SHP77 treated with DMSO at 0.1 percent for 48 hours (cell line): ENCODE results near the gene S100A8.
A peak's percentile ranks its signal among the peaks of the same experiment; 100 is the strongest.
"Not testable (repeated sequence)": the region's sequence is repeated elsewhere in the genome, so short reads cannot be mapped to it uniquely, and the experiment has no call there.

ENCODE experiments used
- DNase-seq: peaks from one replicate; lab custom pipeline; 2025; lab: John Stamatoyannopoulos, UW

The S100A8 gene

DNA sequence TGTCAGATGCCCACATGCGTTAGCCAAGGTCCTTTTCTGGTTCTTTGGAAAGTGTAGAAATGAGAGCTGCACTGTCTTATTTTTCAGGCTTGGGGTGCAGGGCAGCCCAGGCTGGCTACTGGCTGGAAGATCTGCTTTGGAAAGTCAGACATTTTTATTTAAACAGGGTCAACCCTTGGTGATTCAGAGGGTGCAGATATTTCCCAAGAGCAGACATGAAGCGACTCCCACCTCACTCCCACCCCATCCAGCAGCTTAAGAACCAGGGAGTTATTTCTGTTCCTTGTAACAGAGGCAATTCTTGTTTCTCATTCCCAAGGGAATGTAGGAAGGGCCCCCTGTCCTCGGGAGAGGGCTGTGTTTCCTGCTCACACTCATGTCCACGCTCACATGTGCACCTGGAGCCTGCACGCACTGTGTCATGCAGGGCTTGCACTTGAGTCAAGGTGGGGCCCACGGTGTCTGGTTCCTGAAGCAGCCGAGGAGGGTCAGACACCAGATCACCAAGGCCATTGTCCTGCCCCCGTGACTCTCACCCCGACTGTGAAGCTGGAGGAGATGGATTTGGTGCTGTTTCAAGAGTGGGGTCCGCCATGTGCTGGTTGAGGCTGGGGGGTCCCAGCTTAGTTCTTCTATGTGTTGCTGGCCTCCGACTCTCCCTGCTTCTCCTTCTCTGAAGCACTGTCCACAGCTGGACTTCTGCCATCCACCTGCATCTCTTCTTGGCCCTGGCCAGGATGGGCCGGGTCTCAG lies 26.4 kb upstream of the S100A8 start:
- no peak for DNase-seq

- no peak for DNase-seq
Measured at GRCh38 chr1:153415850-153416570, 25.1 kb upstream of the S100A8 start, which contains the start of gene S100A7A. Gene S100A7A, plus strand, starts transcription at chr1:153416520. Its CDS starts 1,563 bp downstream, at chr1:153418083.

GRCh38 chr1:153413961-153414360 lies 23.1 kb upstream of the S100A8 start:
- not testable (repeated sequence) for DNase-seq

GRCh38 chr1:153407274-153407673 lies 16.4 kb upstream of the S100A8 start:
- peak; percentile 17 for DNase-seq

- not testable (repeated sequence) for DNase-seq
Measured at GRCh38 chr1:153405825-153406599, 15.1 kb upstream of the S100A8 start.

- peak; percentile 14 for DNase-seq
Measured at GRCh38 chr1:153404768-153405167, 13.9 kb upstream of the S100A8 start.

DNA sequence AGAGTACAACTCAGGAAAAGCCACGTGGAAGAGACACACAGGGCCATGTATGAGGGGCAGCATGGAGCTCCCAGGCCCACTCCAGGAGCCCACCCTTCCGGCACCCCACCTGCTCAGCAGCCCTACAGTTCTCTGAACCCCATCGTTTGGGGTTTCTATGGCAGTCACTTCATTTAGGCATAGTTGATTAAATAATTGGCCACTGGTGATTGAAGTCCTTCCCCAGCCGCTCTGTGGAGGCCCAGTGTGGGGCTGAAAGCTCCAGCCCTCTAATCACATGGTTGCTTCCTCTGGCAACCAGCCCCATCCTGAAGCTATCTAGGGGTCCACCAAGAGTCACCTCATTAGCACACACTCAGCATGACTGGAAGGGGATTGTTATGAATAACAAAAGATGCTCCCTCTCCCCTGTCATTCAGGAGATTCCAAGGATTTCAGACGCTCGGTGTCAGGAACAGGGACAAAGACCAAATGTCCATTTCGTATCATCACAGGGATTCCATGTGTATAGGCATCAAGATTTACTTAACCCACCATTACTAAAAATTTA lies 13.3 kb upstream of the S100A8 start:
- no peak for DNase-seq

- no peak for DNase-seq
Measured at GRCh38 chr1:153403421-153404085, 12.7 kb upstream of the S100A8 start.

DNA sequence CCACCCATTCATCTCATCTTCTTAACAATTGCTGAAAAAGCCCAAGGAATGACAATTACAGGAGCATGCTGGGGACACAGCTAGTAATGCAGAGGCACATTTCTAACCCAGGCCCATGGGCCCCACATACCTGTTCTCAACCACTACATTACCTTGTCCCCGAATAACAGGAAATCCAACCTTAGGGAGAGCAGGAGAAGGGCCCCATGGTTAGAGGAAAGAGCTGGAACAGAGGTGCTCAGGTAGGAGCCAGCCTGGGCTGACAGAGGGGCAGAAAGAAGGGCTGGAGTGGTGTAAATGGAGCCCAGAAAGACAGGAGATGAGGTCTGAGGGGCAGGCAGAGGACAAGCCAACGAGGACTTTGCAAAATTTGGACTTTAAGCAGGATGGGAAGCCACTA lies 11.4 kb upstream of the S100A8 start:
- no peak for DNase-seq

DNA sequence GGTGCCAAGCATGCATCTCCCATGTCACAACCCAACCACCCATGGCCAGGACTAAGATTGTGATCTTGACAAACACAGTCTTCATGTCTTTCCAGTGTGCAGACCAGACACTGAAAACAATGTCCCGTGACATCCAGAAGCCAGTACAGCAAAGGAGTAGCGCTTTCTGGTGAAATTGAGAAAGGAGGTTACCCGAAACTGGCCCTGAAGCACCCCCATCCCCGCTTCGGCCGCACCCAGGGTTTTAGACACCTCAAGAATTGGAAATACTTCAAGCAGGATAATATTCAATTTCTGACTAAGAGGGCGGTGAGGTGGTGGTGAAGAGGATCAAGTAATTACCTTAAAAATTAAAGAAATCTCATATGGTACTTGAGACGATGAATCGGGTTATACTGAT lies 10.6 kb upstream of the S100A8 start:
- no peak for DNase-seq

DNA sequence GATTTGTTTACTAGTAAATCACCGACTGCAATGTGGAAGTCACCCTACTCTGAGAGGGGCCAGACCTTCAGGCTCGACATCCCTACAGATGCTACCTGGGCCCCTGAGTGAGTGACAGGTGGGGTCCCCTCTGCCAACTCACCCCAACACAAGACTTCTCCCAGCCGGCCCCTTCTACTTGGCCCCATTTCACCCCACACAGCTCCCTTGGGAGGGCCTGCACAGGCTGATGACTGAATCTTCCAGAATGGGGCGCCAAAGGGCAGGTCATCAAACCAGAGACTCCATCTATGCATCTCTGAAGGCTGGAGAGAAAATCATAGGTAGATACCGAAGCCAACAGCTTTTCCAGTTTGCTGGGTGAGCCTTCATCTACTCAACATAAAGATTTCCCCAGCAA lies 9.4 kb upstream of the S100A8 start:
- no peak for DNase-seq

GRCh38 chr1:153399401-153400055 lies 8.7 kb upstream of the S100A8 start:
- no peak for DNase-seq

GRCh38 chr1:153397924-153398651 lies 7.2 kb upstream of the S100A8 start:
- DNase-seq, result no peak

DNA sequence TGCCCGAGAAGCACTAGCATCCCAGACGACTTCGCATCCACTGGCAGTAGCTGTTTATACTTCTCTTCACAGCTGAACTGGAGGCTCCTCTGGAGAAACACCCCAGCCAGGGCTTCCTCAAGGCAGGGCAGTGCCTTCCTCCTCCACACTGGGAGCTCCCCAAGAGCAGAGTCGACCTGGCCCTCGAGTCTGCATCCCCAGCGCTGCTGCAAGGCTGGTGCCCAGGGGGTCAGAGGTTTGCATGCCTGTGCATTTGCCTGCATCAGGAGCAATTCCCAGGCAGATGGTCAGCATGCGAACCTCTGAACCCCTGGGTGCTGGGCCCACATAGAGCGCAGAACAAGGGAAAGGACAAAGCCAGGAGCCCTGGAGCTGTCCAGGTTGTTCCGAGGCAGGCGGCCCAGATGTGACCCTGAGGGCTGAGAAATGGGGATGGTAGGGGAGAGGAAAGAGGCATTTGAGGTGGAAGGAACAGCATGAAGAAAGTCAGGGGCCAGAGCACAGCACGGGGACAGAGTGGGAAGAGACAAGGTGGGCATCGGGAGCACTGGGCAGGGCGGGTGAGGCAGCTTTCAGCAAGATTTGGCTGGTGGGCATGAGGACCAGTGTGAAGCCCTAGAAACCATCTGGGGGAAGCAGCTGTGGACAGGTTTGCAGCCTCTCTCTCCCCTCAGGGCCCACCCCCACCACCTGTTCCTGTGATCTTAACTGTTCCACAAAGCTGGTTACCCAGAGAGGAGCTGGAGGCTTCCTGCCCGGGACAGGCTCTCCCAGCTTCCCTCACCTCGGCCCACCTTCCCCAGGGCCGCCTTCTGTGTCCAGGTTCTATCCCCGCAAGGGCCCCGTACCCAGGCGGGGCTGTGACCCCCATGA lies 6.4 kb upstream of the S100A8 start:
- no peak for DNase-seq

GRCh38 chr1:153396461-153396860 lies 5.6 kb upstream of the S100A8 start:
- no peak for DNase-seq

DNA sequence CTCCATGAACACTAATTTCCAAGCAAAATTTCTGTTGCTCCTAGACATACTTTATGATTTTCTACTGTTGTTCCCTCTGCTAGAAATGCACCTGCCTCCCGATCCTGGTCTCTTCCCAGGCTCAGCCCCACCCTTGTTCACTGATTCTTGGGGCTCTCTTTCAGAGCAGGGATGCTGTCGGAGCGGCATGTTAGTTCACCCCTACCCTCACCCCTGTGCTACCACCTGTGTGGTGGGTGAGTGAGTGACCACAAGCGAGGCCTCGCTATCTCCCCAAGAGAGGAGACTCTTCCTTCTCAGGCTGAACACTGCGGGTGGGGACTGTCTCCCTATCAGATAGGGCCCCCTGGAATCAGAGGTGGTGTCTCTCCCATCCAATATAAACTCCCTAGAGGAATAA lies 4.9 kb upstream of the S100A8 start:
- no peak for DNase-seq

DNA sequence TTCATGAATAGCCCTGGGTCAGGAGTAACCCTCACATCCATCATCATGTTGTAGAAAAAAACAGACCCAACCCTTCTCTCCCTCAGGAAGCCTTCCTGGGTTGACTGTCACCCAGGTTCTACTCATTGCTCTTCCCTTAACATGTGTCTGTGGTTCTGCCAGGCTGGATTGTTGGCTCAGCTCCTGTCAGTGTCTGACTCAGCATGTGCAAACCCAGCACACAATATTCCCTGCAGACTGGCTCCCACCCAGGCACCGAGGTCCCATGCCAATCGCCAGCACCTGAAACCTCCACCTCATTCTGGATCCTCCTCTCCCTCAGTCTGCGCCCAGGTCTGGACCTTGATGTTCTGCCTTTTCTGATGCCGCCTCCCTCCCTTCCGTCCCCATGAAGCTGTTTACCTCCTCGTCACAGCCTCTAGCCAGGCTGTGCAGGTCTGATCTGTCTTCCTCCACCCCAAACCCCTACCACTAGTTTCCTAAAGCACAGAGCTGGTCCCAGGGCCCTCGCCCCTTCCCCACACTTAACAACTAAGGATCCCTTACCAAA lies 4.3 kb upstream of the S100A8 start:
- DNase-seq, result no peak

- DNase-seq, result no peak
Measured at GRCh38 chr1:153394391-153394790, 3.5 kb upstream of the S100A8 start.

DNA sequence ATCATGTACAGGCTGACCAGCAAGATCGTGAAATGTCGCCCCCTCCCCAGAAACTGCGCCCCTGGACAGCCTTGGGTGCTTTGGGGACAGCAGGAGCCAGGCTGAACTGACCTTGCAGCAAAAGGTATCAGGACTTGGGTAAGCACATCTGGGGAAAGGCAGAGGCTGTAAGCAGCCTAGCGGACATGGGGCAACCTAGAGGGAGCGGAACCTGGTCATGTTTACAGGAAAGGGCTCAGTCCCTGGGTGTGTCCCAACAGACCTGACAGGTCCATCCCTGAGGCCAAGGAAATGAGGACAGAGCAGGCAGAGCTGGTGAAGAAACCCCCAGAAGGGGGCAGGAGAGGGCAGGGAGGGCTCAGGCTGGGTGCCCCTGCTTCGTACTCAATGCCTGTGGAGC lies 3.1 kb upstream of the S100A8 start:
- DNase-seq, result no peak
